K562 (cell line): ENCODE data around the gene TRIM71. TPM values are rescaled to one million over a fixed set of nuclear protein-coding genes. Genes with fewer than 3 reads are reported as not detected.
A peak's percentile ranks its signal among the peaks of the same experiment; 100 is the strongest.

Experiments
- ADNP ChIP-seq: fragments of 200-800 bp; sonication (Bioruptor generic); IDR thresholded peaks from 2 replicates; pipeline ENCODE4 v1.6.1; 2016; ENCODE audit warnings: missing genetic modification characterization, missing compliant biosample characterization
- CREM ChIP-seq: IDR thresholded peaks from 2 replicates; pipeline ENCODE4 v1.6.1; 2014; ENCODE audit warnings: antibody characterized with exemption, low read depth
- FOXJ2 ChIP-seq: fragments of 200-800 bp; sonication (Bioruptor generic); IDR thresholded peaks from 2 replicates; pipeline ENCODE4 v1.6.1; 2016; ENCODE audit warnings: missing genetic modification characterization, missing compliant biosample characterization
- HDAC6 ChIP-seq: IDR thresholded peaks from 2 replicates; pipeline ENCODE4 v1.6.1; 2012; ENCODE audit warnings: low read depth, mild to moderate bottlenecking, control low read depth, inconsistent platforms, low read length, moderate library complexity
- MTA1 ChIP-seq: fragments of 450-650 bp; IDR thresholded peaks from 2 replicates; pipeline ENCODE4 v1.6.1; 2017; ENCODE audit warnings: borderline replicate concordance
- NCOA2 ChIP-seq, 2 experiments: fragments of 450-650 bp; IDR thresholded peaks; 2 replicates each; pipeline ENCODE4 v1.6.1; 2018; ENCODE audit warnings: mild to moderate bottlenecking in 2 of 2, moderate library complexity in 1 of 2; ENCODE audit not compliant: partially characterized antibody in 2 of 2
- NFE2L1 ChIP-seq: fragments of 450-650 bp; IDR thresholded peaks from 2 replicates; pipeline ENCODE4 v1.6.1; 2016; ENCODE audit warnings: missing genetic modification characterization, low read depth, mild to moderate bottlenecking, missing compliant biosample characterization, moderate library complexity, borderline replicate concordance
- PHF8 ChIP-seq: fragments of 200-600 bp; sonication (generic); IDR thresholded peaks from 2 replicates; pipeline ENCODE4 v1.6.1; 2012; ENCODE audit warnings: mixed run types, mild to moderate bottlenecking, inconsistent platforms, low read length, moderate library complexity, borderline replicate concordance
- POLR2B ChIP-seq: fragments of 450-650 bp; IDR thresholded peaks from 2 replicates; pipeline ENCODE4 v1.6.1; 2018; ENCODE audit warnings: low read depth; ENCODE audit not compliant: partially characterized antibody
- POLR2H ChIP-seq: IDR thresholded peaks from 2 replicates; pipeline ENCODE4 v1.6.1; 2016; ENCODE audit warnings: missing genetic modification characterization, low read depth, mild to moderate bottlenecking, control low read depth, missing compliant biosample characterization, moderate library complexity
- RBBP5 ChIP-seq: fragments of 200-600 bp; sonication (generic); IDR thresholded peaks from 2 replicates; pipeline ENCODE4 v1.6.1; 2012; ENCODE audit warnings: borderline replicate concordance, mild to moderate bottlenecking, low read length, control low read depth, inconsistent platforms; ENCODE audit not compliant: insufficient read depth, poor library complexity, severe bottlenecking
- RHOXF2B ChIP-seq: fragments of 250-450 bp; sonication (Bioruptor Pico); conservative IDR thresholded peaks from 2 replicates; pipeline ENCODE4 v1.5.1; 2021
- STAG1 ChIP-seq: sonication (generic); formaldehyde crosslinking; IDR thresholded peaks from 2 replicates; pipeline ENCODE4 v1.5.0; 2020; ENCODE audit warnings: missing genetic modification reagents, borderline replicate concordance
- TAF1 ChIP-seq: IDR thresholded peaks from 2 replicates; pipeline ENCODE4 v1.6.1; 2011; ENCODE audit warnings: mild to moderate bottlenecking, low read length, moderate library complexity; ENCODE audit not compliant: insufficient read depth, control insufficient read depth, severe bottlenecking; ENCODE audit errors: extremely low read depth
- ZNF217 ChIP-seq: sonication (generic); formaldehyde crosslinking; IDR thresholded peaks from 2 replicates; pipeline ENCODE4 v1.8.0; 2022; ENCODE audit warnings: mild to moderate bottlenecking, missing genetic modification reagents
- ZNF239 ChIP-seq: fragments of 250-450 bp; sonication (Bioruptor Pico); IDR thresholded peaks from 2 replicates; pipeline ENCODE4 v1.4.0; 2020; ENCODE audit warnings: mild to moderate bottlenecking
- ZNF592 ChIP-seq: fragments of 450-650 bp; IDR thresholded peaks from 2 replicates; pipeline ENCODE4 v1.6.1; 2017; ENCODE audit warnings: antibody characterized with exemption, mild to moderate bottlenecking
- ZNF655 ChIP-seq: fragments of 250-450 bp; sonication (Bioruptor Pico); IDR thresholded peaks from 2 replicates; pipeline ENCODE4 v1.5.0; 2021
- polyA plus RNA-seq, 8 experiments: library from polyadenylated mRNA; depleted of rRNA in 4 of 8; stranded (reverse) in 5 of 8; unstranded in 3 of 8; fragments of >200 nt; fragmentation: Nextera tagmentation in 2 of 8; fragmentation: Illumina TruSeq in 1 of 8; extraction: Ambion mirVana in 2 of 8; extraction: Trizol in 1 of 8; gene quantifications; 2 replicates each; pipeline versions ENCODE4 v1.2.1 to v1.2.3, GENCODE V29; 2011 to 2014; ENCODE audit warnings: inconsistent platforms in 1 of 8, missing spikeins in 1 of 8
- total RNA-seq, 7 experiments: library from RNA; depleted of rRNA in 6 of 7; stranded (reverse); fragments of >200 nt in 6 of 7; fragmentation: Illumina TruSeq in 2 of 7; extraction: Trizol in 2 of 7; gene quantifications; 2 replicates each; pipeline versions ENCODE4 v1.2.1 to v1.2.3, GENCODE V29; 2011 to 2021; ENCODE audit warnings: low replicate concordance in 1 of 7
- TF ChIP-seq, protein P1 (sequence below): fragments of 250-450 bp; sonication (Bioruptor Pico); IDR thresholded peaks from 2 replicates; pipeline ENCODE4 v1.4.0; 2020; ENCODE audit warnings: mild to moderate bottlenecking, moderate library complexity, borderline replicate concordance

TRIM71 gene
- total and polyA plus RNA-seq, 9 of the 15 experiments (the other 6 are each of a cell fraction or from before 2014, with no cell fraction given) = 0.04 to 0.11 TPM; not detected in 7

DNA sequence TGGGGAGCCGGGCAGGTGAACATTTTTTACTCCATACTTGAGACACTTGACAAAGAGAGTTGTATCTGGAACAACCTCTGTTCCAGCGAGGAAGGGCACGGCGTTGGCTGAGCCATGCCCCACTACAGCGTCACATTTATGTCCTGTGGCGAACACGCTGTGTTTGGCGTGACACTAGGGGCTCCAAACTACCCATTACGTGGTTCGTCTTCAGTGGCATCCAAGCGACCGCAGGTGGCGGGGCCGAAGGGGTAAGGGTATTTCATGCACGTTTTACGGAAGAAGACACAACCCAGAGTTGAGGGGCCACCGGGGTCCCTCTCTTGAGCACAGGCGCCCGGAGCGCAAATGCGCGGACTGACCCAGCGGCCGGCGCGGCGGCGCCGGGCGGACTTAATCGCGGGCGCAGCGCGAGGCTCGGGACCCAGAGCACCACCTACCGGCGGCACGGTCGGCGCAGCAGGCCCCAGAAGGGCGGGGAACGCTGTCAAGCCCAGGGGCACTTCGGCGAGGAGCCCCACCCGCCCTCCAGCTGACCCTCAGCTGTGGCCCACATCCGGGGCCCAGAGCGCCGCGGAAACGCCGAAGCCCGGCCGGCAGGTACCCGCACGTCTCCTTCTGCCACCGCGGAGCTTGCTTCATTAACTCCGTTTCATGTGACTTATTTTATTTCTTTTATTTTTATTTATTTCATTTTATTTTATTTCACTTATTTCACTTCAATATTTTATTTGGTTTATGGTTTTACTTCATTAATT lies 36.4 kb upstream of the TRIM71 start (continued):
- TF ChIP-seq ZNF655 (CRISPR knock-in tag) (no peak), FOXJ2 (tag) (no peak), RBBP5 (peak; percentile 47), NCOA2 (IDR thresholded peaks at IDR 0.05; ENCODE audit: partially characterized antibody in 2 of 2) (no peak), ZNF217 (CRISPR knock-in tag) (no peak), CREM (peak; percentile 26; the same call in 1 of the 2 replicates), HDAC6 (0 out of 2 replicates have a peak, but pooled peaks have one; percentile 80), ZNF239 (no peak), POLR2H (tag) (no peak), TAF1 (peak; percentile 67), RHOXF2B (CRISPR knock-in tag) (no peak), MTA1 (no peak), NFE2L1 (tag) (no peak), POLR2B (peak; percentile 37), ADNP (no peak), PHF8 (peak; percentile 65; the same call in 1 of the 2 replicates), STAG1 (CRISPR knock-in tag) (peak; percentile 50; the same call in 1 of the 2 replicates), ZNF592 (no peak)
- TF ChIP-seq, protein P1, sequence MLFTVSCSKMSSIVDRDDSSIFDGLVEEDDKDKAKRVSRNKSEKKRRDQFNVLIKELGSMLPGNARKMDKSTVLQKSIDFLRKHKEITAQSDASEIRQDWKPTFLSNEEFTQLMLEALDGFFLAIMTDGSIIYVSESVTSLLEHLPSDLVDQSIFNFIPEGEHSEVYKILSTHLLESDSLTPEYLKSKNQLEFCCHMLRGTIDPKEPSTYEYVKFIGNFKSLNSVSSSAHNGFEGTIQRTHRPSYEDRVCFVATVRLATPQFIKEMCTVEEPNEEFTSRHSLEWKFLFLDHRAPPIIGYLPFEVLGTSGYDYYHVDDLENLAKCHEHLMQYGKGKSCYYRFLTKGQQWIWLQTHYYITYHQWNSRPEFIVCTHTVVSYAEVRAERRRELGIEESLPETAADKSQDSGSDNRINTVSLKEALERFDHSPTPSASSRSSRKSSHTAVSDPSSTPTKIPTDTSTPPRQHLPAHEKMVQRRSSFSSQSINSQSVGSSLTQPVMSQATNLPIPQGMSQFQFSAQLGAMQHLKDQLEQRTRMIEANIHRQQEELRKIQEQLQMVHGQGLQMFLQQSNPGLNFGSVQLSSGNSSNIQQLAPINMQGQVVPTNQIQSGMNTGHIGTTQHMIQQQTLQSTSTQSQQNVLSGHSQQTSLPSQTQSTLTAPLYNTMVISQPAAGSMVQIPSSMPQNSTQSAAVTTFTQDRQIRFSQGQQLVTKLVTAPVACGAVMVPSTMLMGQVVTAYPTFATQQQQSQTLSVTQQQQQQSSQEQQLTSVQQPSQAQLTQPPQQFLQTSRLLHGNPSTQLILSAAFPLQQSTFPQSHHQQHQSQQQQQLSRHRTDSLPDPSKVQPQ (CRISPR knock-in tag) = no peak
